Liver (tissue), 3 donors: ENCODE results near the gene PGAP1.

Source experiments
- EGR1 ChIP-seq, 2 donors: IDR thresholded peaks; 2 replicates each; pipeline ENCODE4 v1.6.1; 2016 to 2018; ENCODE audit warnings: antibody characterized with exemption in 2 of 2, low read depth in 2 of 2
- RXRA ChIP-seq, 2 donors: IDR thresholded peaks; 2 replicates each; pipeline ENCODE4 v1.6.1; 2017 to 2018; ENCODE audit warnings: antibody characterized with exemption in 2 of 2, mild to moderate bottlenecking in 1 of 2
- YY1 ChIP-seq: IDR thresholded peaks from 2 replicates; pipeline ENCODE4 v1.6.1; 2016; ENCODE audit warnings: antibody characterized with exemption, mild to moderate bottlenecking
- TF ChIP-seq, protein P1 (sequence below): IDR thresholded peaks from 2 replicates; pipeline ENCODE4 v1.6.1; 2016; ENCODE audit warnings: antibody characterized with exemption
- TF ChIP-seq, protein P2 (sequence below): IDR thresholded peaks from 2 replicates; pipeline ENCODE4 v1.6.1; 2016; ENCODE audit warnings: antibody characterized with exemption
- TF ChIP-seq, protein P3 (sequence below): fragments of 150-350 bp; IDR thresholded peaks from 2 replicates; pipeline ENCODE4 v1.5.1; 2017; ENCODE audit warnings: improper control_type of control experiment, low read depth, low read length; ENCODE audit not compliant: missing input control
- TF ChIP-seq, protein P4 (sequence below): IDR thresholded peaks from 2 replicates; pipeline ENCODE4 v1.6.1; 2016; ENCODE audit warnings: antibody characterized with exemption
- TF ChIP-seq, protein P5 (sequence below): IDR thresholded peaks from 2 replicates; pipeline ENCODE4 v1.6.1; 2016; ENCODE audit warnings: antibody characterized with exemption, mild to moderate bottlenecking
- donor health status: healthy.
- donor health status: healthy.

DNA sequence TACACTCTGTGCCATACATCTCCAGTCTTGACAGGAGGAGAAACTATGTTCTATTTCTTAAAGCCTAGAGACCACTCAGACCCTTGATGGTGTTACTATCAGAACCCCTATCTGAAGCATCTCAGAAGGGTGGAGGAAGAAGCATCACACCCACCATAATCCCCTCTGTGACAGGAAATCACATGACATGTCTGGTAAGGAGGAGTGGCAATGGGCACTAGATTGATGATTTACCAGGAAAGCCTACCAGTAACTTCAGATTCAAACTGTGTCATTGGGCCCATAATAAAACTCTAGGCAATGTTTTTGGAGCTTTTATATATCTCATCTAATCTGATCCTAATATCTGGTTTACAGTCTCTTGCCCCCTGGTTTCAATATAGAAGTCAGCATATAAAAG is 80.2 kb downstream of the PGAP1 start:
- TF ChIP-seq EGR1 (IDR thresholded peaks at IDR 0.05; ENCODE audit: low read depth in 2 of 2) (no peak), RXRA (IDR thresholded peaks at IDR 0.05) (no peak), YY1 (no peak)
- TF ChIP-seq, protein P1, sequence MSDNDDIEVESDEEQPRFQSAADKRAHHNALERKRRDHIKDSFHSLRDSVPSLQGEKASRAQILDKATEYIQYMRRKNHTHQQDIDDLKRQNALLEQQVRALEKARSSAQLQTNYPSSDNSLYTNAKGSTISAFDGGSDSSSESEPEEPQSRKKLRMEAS: no peak
- TF ChIP-seq, protein P2, sequence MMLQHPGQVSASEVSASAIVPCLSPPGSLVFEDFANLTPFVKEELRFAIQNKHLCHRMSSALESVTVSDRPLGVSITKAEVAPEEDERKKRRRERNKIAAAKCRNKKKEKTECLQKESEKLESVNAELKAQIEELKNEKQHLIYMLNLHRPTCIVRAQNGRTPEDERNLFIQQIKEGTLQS: no peak
- TF ChIP-seq, protein P3, sequence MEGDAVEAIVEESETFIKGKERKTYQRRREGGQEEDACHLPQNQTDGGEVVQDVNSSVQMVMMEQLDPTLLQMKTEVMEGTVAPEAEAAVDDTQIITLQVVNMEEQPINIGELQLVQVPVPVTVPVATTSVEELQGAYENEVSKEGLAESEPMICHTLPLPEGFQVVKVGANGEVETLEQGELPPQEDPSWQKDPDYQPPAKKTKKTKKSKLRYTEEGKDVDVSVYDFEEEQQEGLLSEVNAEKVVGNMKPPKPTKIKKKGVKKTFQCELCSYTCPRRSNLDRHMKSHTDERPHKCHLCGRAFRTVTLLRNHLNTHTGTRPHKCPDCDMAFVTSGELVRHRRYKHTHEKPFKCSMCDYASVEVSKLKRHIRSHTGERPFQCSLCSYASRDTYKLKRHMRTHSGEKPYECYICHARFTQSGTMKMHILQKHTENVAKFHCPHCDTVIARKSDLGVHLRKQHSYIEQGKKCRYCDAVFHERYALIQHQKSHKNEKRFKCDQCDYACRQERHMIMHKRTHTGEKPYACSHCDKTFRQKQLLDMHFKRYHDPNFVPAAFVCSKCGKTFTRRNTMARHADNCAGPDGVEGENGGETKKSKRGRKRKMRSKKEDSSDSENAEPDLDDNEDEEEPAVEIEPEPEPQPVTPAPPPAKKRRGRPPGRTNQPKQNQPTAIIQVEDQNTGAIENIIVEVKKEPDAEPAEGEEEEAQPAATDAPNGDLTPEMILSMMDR: no peak
- TF ChIP-seq, protein P4, sequence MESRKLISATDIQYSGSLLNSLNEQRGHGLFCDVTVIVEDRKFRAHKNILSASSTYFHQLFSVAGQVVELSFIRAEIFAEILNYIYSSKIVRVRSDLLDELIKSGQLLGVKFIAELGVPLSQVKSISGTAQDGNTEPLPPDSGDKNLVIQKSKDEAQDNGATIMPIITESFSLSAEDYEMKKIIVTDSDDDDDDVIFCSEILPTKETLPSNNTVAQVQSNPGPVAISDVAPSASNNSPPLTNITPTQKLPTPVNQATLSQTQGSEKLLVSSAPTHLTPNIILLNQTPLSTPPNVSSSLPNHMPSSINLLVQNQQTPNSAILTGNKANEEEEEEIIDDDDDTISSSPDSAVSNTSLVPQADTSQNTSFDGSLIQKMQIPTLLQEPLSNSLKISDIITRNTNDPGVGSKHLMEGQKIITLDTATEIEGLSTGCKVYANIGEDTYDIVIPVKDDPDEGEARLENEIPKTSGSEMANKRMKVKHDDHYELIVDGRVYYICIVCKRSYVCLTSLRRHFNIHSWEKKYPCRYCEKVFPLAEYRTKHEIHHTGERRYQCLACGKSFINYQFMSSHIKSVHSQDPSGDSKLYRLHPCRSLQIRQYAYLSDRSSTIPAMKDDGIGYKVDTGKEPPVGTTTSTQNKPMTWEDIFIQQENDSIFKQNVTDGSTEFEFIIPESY: no peak
- TF ChIP-seq, protein P5, sequence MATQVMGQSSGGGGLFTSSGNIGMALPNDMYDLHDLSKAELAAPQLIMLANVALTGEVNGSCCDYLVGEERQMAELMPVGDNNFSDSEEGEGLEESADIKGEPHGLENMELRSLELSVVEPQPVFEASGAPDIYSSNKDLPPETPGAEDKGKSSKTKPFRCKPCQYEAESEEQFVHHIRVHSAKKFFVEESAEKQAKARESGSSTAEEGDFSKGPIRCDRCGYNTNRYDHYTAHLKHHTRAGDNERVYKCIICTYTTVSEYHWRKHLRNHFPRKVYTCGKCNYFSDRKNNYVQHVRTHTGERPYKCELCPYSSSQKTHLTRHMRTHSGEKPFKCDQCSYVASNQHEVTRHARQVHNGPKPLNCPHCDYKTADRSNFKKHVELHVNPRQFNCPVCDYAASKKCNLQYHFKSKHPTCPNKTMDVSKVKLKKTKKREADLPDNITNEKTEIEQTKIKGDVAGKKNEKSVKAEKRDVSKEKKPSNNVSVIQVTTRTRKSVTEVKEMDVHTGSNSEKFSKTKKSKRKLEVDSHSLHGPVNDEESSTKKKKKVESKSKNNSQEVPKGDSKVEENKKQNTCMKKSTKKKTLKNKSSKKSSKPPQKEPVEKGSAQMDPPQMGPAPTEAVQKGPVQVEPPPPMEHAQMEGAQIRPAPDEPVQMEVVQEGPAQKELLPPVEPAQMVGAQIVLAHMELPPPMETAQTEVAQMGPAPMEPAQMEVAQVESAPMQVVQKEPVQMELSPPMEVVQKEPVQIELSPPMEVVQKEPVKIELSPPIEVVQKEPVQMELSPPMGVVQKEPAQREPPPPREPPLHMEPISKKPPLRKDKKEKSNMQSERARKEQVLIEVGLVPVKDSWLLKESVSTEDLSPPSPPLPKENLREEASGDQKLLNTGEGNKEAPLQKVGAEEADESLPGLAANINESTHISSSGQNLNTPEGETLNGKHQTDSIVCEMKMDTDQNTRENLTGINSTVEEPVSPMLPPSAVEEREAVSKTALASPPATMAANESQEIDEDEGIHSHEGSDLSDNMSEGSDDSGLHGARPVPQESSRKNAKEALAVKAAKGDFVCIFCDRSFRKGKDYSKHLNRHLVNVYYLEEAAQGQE: no peak
